ENCODE measurements around the gene SLC39A10.

DNA sequence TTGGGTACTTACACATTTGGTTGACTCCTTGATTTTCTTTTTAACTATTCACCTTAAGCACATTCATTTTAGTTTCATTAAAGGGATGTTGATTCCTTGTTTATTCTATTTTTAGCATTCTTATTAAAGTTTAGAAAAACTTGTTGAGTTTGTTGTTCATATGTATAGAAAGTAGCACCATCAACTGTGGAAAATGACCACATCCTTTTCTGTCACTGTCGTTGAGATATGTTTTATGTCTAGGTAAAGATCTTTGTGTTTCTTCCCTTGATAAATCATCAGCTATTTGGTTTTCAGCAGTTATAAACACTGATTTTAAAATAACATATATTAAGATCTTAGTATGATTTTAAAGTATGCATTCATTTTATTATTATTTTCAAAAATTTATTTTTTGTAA lies 25.1 kb downstream of the SLC39A10 start:
- TF ChIP-seq, protein P1, sequence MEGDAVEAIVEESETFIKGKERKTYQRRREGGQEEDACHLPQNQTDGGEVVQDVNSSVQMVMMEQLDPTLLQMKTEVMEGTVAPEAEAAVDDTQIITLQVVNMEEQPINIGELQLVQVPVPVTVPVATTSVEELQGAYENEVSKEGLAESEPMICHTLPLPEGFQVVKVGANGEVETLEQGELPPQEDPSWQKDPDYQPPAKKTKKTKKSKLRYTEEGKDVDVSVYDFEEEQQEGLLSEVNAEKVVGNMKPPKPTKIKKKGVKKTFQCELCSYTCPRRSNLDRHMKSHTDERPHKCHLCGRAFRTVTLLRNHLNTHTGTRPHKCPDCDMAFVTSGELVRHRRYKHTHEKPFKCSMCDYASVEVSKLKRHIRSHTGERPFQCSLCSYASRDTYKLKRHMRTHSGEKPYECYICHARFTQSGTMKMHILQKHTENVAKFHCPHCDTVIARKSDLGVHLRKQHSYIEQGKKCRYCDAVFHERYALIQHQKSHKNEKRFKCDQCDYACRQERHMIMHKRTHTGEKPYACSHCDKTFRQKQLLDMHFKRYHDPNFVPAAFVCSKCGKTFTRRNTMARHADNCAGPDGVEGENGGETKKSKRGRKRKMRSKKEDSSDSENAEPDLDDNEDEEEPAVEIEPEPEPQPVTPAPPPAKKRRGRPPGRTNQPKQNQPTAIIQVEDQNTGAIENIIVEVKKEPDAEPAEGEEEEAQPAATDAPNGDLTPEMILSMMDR (IDR thresholded peaks at IDR 0.05): no peak
- TF ChIP-seq POLR2A (IDR thresholded peaks at IDR 0.05): no peak
